GM21529 (cell line): Measurements from ENCODE around the gene SEMA6B.
"Not testable (repeated sequence)": the region's sequence is repeated elsewhere in the genome, so short reads cannot be mapped to it uniquely, and the experiment has no call there.

Experiments
- ATAC-seq: cut with Tn5 transposase; IDR thresholded peaks from one replicate; pipeline ENCODE4 v1.9.1; 2021; ENCODE audit not compliant: unreplicated experiment

Gene SEMA6B

GRCh38 chr19:4527377-4527776, 32.1 kb downstream of the SEMA6B start:
- not testable (repeated sequence) for ATAC-seq

GRCh38 chr19:4525563-4526002, 33.9 kb downstream of the SEMA6B start:
- no peak for ATAC-seq

DNA sequence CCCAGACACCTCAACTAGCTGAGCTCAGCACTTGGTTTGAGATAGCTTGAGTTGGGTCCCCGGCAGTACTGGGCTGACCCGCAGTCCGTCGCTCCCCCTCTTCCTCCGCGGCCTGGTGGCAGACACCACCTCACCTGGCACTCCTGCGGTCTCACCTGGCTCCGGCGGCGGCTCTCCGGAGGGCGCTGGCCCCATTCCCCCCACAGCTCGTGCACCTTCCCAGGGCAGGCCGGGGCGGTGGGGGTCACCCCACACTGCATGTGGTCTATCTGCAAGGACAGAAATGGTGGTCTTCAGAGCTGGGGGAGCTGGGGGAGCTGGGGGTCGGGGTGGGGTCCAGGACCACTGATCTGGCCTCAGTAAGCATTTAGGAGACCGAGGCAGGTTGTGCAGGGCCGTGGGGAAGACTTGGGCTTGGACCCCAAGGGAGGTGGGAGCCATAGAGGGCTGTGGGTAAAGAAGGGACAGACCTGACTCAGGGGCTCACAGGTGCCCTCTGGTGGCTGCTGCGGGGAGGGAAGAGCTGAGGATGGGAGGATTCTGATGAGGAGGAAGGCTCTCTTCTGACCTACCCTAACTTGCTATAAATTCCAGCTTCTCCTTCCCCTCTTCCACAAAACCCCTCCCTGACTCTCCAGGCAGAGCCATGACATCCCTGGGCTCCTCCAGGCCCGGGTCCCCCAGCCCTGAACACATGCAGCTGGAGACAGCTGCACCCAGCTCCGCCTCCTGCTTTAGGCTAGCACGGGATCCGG, 34.5 kb downstream of the SEMA6B start:
- no peak for ATAC-seq

GRCh38 chr19:4523306-4524110, 36.0 kb downstream of the SEMA6B start:
- ATAC-seq = no peak

DNA sequence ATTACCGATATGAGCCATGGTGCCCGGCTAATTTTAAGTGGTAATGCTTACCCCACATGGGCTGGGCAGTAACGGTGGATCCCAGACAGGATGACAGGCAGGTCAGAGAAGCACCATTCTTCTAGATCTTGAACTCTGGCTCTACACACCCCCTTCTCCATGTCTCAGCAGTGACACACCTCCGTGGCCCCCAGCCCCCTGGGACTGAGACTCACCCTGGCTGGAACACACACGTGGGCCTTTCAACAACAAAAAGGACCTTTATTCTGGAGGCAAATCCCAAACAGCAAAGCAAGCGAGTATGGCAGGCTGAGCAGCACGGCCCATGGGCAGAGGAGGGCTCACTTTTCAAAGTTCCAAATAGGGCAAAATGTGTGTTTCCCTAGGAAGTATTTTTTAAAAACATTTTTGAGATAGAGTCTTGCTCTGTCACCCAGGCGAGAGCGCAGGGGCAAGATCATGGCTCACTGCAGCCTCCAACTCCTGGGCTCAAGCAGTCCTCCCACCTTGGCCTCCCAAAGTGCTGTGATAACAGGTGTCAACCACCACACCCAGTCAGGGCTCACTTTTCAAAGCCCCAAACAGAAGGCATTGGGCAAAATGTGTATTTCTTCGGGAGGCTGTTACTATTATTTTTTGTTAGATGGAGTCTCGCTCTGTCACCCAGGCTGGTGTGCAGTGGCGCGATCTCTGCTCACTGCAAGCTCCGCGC, 37.0 kb downstream of the SEMA6B start:
- ATAC-seq = no peak

DNA sequence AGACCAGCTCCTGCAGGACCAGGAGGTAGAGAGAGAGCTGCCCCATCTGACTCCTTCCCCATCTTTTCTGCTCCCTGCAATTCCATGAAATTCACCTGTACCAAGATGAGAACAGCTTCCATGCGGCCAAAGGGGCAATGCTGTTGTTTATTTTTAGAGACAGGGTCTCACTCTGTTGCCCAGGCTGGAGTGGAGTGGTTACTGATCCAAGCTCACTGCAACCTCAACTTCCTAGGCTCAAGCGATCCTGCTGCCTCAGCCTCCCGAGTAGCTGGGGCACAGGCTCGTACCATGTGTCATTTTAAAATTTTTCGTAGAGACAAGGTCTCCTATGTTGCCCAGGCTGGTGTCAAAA, 37.6 kb downstream of the SEMA6B start:
- ATAC-seq = no peak

GRCh38 chr19:4521170-4521887, 38.2 kb downstream of the SEMA6B start:
- no peak for ATAC-seq

DNA sequence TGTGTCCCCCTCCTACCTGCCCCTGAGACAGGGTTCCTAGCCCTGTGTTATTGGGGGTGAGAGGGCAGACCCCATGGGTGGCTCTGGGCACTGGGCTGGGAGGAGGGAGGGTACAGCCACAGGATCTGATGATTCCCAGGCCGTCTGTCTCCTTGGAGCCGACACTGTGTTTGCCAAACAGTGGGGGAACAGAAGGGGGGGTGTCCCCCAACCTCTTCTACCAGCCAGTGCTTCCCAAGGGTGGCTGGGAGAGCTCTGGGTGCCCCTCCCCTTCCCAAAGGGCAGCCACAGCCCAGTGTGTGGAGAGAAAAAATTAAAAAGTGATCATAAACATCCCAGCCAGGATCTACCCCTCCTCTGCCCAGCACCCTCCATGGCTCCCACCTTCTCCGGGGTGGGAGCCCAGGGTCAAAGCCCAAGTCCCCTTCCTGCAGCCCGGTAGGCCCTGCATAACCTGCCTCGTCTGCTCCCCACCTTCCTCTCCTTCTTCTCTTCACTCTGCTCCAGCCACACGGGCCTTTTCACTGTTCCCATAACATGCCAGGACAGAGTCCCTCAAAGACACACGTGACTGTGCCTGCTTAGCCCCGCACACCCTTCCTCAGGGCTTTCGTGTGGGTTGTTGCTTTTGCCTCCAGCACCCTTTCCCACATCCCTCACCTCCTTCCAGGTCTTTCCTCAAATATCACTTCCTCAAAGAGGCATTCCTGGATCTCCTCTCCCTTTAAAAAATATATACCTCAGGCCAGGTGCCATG, 39.8 kb downstream of the SEMA6B start:
- no peak for ATAC-seq

DNA sequence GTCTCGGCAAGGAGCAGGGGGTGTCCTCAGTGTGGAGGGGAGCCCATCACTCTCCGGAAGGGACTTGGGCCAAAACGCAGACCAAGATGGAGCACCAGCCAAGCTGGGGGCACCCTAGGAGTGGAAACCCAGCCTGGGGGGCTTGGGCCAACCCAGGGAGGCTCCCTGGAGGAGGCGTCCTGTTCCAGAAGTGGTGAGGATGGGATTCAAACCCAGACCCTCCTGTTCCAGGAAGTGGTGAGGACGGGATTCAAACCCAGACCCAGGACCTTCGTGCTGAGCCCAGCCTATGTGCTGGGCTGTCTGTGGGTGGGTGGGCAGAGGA, 40.4 kb downstream of the SEMA6B start:
- ATAC-seq = no peak

DNA sequence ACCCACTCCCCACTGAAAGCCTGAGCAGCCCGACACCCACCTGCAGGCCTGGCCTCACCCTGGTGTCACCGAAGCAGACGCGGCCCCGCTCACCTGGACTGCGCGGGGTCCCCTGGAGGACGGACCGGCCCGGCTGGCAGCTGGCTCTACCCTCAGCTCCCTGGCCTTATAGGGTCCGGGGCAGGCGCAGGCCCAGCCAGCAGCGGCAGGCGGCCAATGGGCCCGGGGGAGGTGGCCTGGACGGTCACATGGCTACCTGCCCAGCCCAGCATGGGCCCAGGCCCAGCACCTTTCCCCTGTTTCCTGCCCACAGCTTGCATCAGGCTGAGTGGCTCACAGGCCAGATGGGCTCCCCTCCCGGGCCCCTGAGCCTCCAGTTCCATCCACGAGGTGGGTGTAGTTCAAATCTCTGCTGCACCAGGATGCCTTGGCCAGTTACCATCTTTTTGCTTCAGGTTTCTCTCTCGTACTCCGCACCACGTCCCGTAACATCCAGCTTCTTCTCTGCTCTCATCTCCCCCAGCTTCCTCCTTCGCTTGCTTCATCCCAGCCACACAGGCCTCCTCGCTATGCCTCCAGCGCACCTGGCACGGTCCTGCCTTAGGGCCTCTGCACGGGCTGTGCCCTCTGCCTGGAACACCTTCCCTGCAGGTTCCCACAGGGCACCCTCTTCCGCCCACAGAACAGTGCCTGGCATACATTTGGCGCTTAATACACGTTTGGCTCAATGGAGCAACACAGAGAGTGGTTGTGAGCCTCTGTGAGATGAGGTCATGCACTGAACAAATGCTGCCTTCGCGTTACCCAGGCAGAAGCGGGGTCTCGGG, 40.9 kb downstream of the SEMA6B start, which contains the start of gene PLIN4:
TSS of gene PLIN4 (minus strand) at position 142 of the 827 bp plus-strand sequence. CDS start 214 bp downstream, outside the sequence.
- ATAC-seq = no peak

- ATAC-seq = no peak
Observed at GRCh38 chr19:4517451-4518057, 41.9 kb downstream of the SEMA6B start.

DNA sequence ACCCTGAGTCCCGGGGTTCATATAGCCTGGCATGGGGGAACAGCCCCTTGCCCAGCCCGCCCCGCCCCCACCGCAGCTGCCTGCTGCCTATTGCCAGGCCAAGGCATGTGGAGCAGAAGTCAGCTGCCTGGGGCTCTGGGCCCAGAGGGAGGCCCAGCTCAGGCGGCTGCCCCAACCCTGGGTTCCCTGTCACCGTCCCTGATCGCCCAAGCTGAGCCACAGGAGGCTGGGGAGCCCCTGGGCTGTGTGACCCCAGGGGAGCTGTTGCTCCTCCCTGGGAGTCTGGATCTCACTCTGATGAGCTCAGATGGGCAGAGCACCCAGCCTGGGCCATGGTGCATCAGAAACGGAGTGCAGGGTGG, 42.6 kb downstream of the SEMA6B start:
- ATAC-seq = no peak

- ATAC-seq = no peak
Observed at GRCh38 chr19:4516199-4516938, 43.1 kb downstream of the SEMA6B start.

DNA sequence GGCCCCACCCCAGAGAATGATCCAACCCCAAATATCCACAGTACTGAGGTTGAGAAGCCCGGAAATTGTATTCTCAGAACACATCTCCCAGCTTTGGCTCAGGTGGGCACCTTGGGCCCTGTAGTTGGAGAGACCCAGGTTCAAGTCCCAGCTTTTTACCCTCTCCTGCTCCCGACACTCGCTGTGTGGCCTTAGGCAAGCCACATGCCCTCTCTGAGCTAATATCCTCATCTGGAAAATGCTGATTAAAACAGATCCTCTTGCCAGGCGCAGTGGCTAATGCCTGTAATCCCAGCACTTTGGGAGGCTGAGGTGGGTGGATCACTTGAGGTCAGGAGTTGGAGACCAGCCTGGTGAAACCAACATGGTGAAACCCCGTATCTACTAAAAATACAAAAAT, 43.8 kb downstream of the SEMA6B start:
- ATAC-seq = no peak

DNA sequence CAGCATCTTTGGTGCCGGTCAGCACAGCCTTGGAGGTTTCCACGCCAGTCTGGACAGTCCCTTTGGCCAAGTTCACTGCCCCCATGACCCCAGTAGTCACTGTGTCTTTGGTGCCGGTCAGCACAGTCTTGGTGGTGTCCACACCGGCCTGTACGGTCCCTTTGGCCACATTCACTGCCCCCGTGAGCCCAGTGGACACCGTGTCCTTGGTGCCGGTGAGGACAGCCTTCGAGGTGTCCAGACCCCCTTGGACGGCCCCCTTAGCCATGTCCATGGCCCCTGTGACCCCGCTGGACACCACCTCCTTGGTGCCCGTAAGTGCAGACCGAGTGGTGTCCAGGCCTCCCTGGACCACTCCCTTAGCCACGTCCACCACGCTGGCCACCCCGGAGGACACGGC, 46.2 kb downstream of the SEMA6B start:
- no peak for ATAC-seq

DNA sequence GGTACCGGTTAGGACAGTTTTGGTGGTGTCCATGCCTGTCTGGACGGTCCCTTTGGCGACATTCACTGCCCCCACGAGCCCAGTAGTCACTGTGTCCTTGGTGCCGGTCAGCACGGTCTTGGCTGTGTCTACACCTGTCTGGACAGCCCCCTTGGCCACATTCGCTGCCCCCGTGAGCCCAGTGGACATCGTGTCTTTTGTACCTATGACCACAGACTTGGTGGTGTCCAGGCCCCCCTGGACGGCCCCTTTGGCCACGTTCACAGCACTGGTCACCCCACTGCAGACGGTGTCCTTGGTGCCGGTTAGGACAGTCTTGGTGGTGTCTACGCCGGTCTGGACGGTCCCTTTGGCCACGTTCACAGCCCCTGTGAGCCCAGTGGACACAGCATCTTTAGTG, 47.4 kb downstream of the SEMA6B start:
- ATAC-seq = no peak

- ATAC-seq = no peak
Observed at GRCh38 chr19:4511300-4512054, 48.0 kb downstream of the SEMA6B start.
